GM12878 (cell line): ENCODE measurements around the gene AMN1. TPM values are rescaled to one million over a fixed set of nuclear protein-coding genes. Genes with fewer than 3 reads are reported as not detected.

Experiments
- ATAC-seq: fragments of 200-7000 bp; cut with Tn5 transposase; 3 replicates; pipeline ENCODE4 v1.9.1; 2020; ENCODE audit warnings: mild to moderate bottlenecking, moderate library complexity
- BruUV-seq: library from RNA; stranded (reverse); fragments of 400-500 nt; replicated peaks from 2 replicates; lab custom pipeline; 2021; lab: Mats Ljungman, UMichigan
- CTCF ChIA-PET: fragments of 300-600 bp; sonication (Branson Sonifier 250); formaldehyde crosslinking; extraction: SDS; loops from one replicate; lab custom pipeline; 2021; ENCODE audit warnings: inconsistent platforms; lab: Yijun Ruan, JAX
- POLR2A ChIA-PET: fragments of 350-600 bp; formaldehyde crosslinking; extraction: SDS; loops from one replicate; lab custom pipeline; 2021; ENCODE audit warnings: inconsistent platforms; lab: Charles Lee
- RAD21 ChIA-PET: fragments of 300-600 bp; sonication (Branson Sonifier 250); formaldehyde crosslinking; loops from one replicate; lab custom pipeline; 2023; ENCODE audit warnings: antibody characterized with exemption; ENCODE audit not compliant: unreplicated experiment; lab: Charles Lee
- SMC1A ChIA-PET: fragments of 300-600 bp; sonication (Branson Sonifier 250); formaldehyde crosslinking; loops from one replicate; lab custom pipeline; 2023; ENCODE audit not compliant: unreplicated experiment, uncharacterized antibody; lab: Charles Lee
- DNase-seq: peaks from one replicate; pipeline ENCODE4 v3.0.0-alpha.2; 2011; ENCODE audit warnings: low read depth, low spot score
- FAIRE-seq: peaks from 3 replicates; lab custom pipeline; 2011; peaks lifted over from hg19 to GRCh38; lab: Jason Lieb, UNC
- H2AFZ ChIP-seq: 2 replicates; pipeline ENCODE4 v1.6.0; 2011; ENCODE audit warnings: low read depth, low read length, control low read depth; ENCODE audit not compliant: control insufficient read depth
- H3K27ac ChIP-seq: 2 replicates; pipeline ENCODE4 v1.5.1; 2011; ENCODE audit warnings: control low read depth; ENCODE audit not compliant: control insufficient read depth, insufficient read depth
- H3K27me3 ChIP-seq, 2 experiments: replicated peaks in 1 of 2; 2 replicates each; pipeline versions ENCODE4 v1.6.0 to v1.6.1; 2011; ENCODE audit warnings: low read length in 1 of 2; ENCODE audit not compliant: control insufficient read depth in 2 of 2, insufficient read depth in 2 of 2
- H3K36me3 ChIP-seq, 2 experiments: 2 replicates each; pipeline ENCODE4 v1.5.1; 2011; ENCODE audit warnings: low read length in 1 of 2; ENCODE audit not compliant: control insufficient read depth in 2 of 2, insufficient read depth in 2 of 2
- H3K4me1 ChIP-seq: 2 replicates; pipeline ENCODE4 v1.6.1; 2011; ENCODE audit warnings: mild to moderate bottlenecking, low read length, moderate library complexity, mixed read lengths; ENCODE audit not compliant: control insufficient read depth, insufficient read depth
- H3K4me2 ChIP-seq: 2 replicates; pipeline ENCODE4 v1.6.0; 2011; ENCODE audit warnings: control low read depth; ENCODE audit not compliant: control insufficient read depth, insufficient read depth
- H3K4me3 ChIP-seq: fragments of 200-600 bp; sonication (generic); 2 replicates; pipeline ENCODE4 v1.5.1; 2016
- H3K79me2 ChIP-seq: 2 replicates; pipeline ENCODE4 v1.6.0; 2011; ENCODE audit warnings: low read length; ENCODE audit not compliant: control insufficient read depth, insufficient read depth
- H3K9ac ChIP-seq: 2 replicates; pipeline ENCODE4 v1.8.0; 2011; ENCODE audit warnings: low read length, control low read depth, mixed read lengths; ENCODE audit not compliant: control insufficient read depth, insufficient read depth
- H3K9me3 ChIP-seq: replicated peaks from 3 replicates; pipeline ENCODE4 v1.5.1; 2011; ENCODE audit warnings: mild to moderate bottlenecking, low read length; ENCODE audit not compliant: control insufficient read depth, insufficient read depth
- H4K20me1 ChIP-seq: 2 replicates; pipeline ENCODE4 v1.6.0; 2011; ENCODE audit not compliant: control insufficient read depth, insufficient read depth
- BHLHE40 ChIP-seq, 2 experiments: fragments of 450-650 bp in 1 of 2; IDR thresholded peaks; 2 replicates each; pipeline ENCODE4 v1.6.1; 2011 to 2017; ENCODE audit warnings: low read depth in 2 of 2, borderline replicate concordance in 1 of 2, improper control_type of control experiment in 1 of 2, low read length in 1 of 2, mild to moderate bottlenecking in 1 of 2
- FOXM1 ChIP-seq: IDR thresholded peaks from 2 replicates; pipeline ENCODE4 v1.6.1; 2012; ENCODE audit warnings: low read depth, mild to moderate bottlenecking, inconsistent platforms, low read length, moderate library complexity
- NBN ChIP-seq: fragments of 450-650 bp; IDR thresholded peaks from 2 replicates; pipeline ENCODE4 v1.6.1; 2016
- WGBS: methylation state at CpG from one replicate; pipeline ENCODE4 v1.1.6; 2016; ENCODE audit warnings: low lambda C conversion rate; ENCODE audit not compliant: insufficient replicate concordance, insufficient coverage; ENCODE audit errors: missing lambda C conversion rate; 5-methylcytosine and 5-hydroxymethylcytosine counted together
- in situ Hi-C: fragments of 300-500 bp; cut with MboI; formaldehyde crosslinking; loops from 9 replicates; pipeline ENCODE4 v1.14.3; 2018; ENCODE audit warnings: mixed read lengths
- intact Hi-C: fragments of 100-400 bp; cut with micrococcal nuclease; formaldehyde crosslinking; loops from one replicate; pipeline ENCODE4 v1.14.2; 2022; ENCODE audit not compliant: unreplicated experiment
- polyA plus RNA-seq, 11 experiments: library from polyadenylated mRNA; depleted of rRNA in 4 of 11; unstranded in 6 of 11; stranded (reverse) in 5 of 11; fragments of >200 nt; fragmentation: Nextera tagmentation in 4 of 11; fragmentation: Illumina TruSeq in 1 of 11; extraction: Ambion mirVana in 4 of 11; extraction: Trizol in 1 of 11; gene quantifications; 1 replicate in 1 of 11; 2 replicates in 10 of 11; pipeline versions ENCODE4 v1.2.1 to v1.2.3, GENCODE V29; 2011 to 2016; ENCODE audit warnings: inconsistent platforms in 2 of 11, missing spikeins in 2 of 11, low read depth in 1 of 11
- total RNA-seq, 4 experiments: library from RNA; depleted of rRNA in 3 of 4; stranded (reverse); fragments of >200 nt in 3 of 4; fragmentation: Illumina TruSeq in 1 of 4; extraction: Trizol in 1 of 4; gene quantifications; 2 replicates each; pipeline versions ENCODE4 v1.2.1 to v1.2.3, GENCODE V29; 2013 to 2021
- TF ChIP-seq, protein P1 (sequence below): fragments of 450-650 bp; IDR thresholded peaks from 2 replicates; pipeline ENCODE4 v1.6.1; 2017; ENCODE audit warnings: mild to moderate bottlenecking, moderate library complexity
- TF ChIP-seq, protein P2 (sequence below): fragments of 450-650 bp; IDR thresholded peaks from 2 replicates; pipeline ENCODE4 v1.6.1; 2016; ENCODE audit warnings: mild to moderate bottlenecking
- TF ChIP-seq, protein P3 (sequence below): fragments of 450-650 bp; formaldehyde crosslinking; IDR thresholded peaks from 2 replicates; pipeline ENCODE4 v1.4.0; 2022; ENCODE audit warnings: mild to moderate bottlenecking, moderate library complexity

AMN1 gene
- total and polyA plus RNA-seq, 10 of the 15 experiments (the other 5 are each of a cell fraction or from before 2014, with no cell fraction given): 5.4 to 19.3 (median 9.3) TPM

DNA sequence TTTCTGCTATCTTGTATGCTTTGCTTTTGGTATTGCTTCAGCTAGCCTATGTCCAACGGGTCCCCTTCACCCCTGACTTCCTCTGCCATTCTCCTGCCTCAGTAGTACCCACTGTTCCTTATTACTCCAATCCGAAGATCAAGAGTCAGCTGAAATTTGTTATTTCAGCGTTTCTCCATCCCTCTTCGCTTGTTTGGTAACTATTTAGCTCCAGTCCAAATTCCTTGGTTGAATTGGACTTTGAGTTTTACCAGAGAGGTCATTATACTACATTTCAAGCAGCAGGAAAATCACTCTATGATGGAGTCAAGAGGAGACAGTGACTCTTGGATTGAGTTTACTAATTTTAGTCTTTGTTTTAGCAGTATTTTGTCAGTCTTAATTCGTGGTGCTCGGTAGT is 64.8 kb downstream of the AMN1 start:
- no TSS peak for BruUV-seq
- no peak overlapping the region for H3K4me2 ChIP-seq
- DNase-seq: no peak
- in situ Hi-C loops: loop anchor here (25.0 kb wide), 1 partner anchor 1248 kb away; no protein-coding TSS in a partner anchor
- ChIA-PET CTCF (interaction anchor here (0.6 kb wide), 1 partner anchor 296 kb away, joined by 3 read pairs; no protein-coding TSS in a partner anchor), POLR2A (no interaction called here), RAD21 (no interaction called here), SMC1A (no interaction called here)
- H2AFZ ChIP-seq: no peak overlapping the region
- H3K9ac ChIP-seq: no peak overlapping the region
- H3K4me1 ChIP-seq: peaks cover 5% of the 10 kb centered on the region; the same call in 1 of the 2 replicates
- no peak overlapping the region for H3K4me3 ChIP-seq
- H3K79me2 ChIP-seq: no peaks in the 10 kb centered on the region
- WGBS: 89% methylated on average over 6 of the region's 6 CpGs
- H4K20me1 ChIP-seq: no peaks in the 10 kb centered on the region
- intact Hi-C loops: no loop called here
- no peaks in the 10 kb centered on the region for H3K27me3 ChIP-seq
- no peak for FAIRE-seq
- TF ChIP-seq, protein P1, sequence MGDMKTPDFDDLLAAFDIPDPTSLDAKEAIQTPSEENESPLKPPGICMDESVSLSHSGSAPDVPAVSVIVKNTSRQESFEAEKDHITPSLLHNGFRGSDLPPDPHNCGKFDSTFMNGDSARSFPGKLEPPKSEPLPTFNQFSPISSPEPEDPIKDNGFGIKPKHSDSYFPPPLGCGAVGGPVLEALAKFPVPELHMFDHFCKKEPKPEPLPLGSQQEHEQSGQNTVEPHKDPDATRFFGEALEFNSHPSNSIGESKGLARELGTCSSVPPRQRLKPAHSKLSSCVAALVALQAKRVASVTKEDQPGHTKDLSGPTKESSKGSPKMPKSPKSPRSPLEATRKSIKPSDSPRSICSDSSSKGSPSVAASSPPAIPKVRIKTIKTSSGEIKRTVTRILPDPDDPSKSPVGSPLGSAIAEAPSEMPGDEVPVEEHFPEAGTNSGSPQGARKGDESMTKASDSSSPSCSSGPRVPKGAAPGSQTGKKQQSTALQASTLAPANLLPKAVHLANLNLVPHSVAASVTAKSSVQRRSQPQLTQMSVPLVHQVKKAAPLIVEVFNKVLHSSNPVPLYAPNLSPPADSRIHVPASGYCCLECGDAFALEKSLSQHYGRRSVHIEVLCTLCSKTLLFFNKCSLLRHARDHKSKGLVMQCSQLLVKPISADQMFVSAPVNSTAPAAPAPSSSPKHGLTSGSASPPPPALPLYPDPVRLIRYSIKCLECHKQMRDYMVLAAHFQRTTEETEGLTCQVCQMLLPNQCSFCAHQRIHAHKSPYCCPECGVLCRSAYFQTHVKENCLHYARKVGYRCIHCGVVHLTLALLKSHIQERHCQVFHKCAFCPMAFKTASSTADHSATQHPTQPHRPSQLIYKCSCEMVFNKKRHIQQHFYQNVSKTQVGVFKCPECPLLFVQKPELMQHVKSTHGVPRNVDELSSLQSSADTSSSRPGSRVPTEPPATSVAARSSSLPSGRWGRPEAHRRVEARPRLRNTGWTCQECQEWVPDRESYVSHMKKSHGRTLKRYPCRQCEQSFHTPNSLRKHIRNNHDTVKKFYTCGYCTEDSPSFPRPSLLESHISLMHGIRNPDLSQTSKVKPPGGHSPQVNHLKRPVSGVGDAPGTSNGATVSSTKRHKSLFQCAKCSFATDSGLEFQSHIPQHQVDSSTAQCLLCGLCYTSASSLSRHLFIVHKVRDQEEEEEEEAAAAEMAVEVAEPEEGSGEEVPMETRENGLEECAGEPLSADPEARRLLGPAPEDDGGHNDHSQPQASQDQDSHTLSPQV: no peak
- TF ChIP-seq BHLHE40 (IDR thresholded peaks at IDR 0.05; ENCODE audit: borderline replicate concordance in 1 of 2, low read depth in 2 of 2, low read length in 1 of 2): no peak
- TF ChIP-seq, protein P2, sequence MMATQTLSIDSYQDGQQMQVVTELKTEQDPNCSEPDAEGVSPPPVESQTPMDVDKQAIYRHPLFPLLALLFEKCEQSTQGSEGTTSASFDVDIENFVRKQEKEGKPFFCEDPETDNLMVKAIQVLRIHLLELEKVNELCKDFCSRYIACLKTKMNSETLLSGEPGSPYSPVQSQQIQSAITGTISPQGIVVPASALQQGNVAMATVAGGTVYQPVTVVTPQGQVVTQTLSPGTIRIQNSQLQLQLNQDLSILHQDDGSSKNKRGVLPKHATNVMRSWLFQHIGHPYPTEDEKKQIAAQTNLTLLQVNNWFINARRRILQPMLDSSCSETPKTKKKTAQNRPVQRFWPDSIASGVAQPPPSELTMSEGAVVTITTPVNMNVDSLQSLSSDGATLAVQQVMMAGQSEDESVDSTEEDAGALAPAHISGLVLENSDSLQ: no peak
- TF ChIP-seq FOXM1: no peak
- no peak for TF ChIP-seq NBN
- TF ChIP-seq, protein P3, sequence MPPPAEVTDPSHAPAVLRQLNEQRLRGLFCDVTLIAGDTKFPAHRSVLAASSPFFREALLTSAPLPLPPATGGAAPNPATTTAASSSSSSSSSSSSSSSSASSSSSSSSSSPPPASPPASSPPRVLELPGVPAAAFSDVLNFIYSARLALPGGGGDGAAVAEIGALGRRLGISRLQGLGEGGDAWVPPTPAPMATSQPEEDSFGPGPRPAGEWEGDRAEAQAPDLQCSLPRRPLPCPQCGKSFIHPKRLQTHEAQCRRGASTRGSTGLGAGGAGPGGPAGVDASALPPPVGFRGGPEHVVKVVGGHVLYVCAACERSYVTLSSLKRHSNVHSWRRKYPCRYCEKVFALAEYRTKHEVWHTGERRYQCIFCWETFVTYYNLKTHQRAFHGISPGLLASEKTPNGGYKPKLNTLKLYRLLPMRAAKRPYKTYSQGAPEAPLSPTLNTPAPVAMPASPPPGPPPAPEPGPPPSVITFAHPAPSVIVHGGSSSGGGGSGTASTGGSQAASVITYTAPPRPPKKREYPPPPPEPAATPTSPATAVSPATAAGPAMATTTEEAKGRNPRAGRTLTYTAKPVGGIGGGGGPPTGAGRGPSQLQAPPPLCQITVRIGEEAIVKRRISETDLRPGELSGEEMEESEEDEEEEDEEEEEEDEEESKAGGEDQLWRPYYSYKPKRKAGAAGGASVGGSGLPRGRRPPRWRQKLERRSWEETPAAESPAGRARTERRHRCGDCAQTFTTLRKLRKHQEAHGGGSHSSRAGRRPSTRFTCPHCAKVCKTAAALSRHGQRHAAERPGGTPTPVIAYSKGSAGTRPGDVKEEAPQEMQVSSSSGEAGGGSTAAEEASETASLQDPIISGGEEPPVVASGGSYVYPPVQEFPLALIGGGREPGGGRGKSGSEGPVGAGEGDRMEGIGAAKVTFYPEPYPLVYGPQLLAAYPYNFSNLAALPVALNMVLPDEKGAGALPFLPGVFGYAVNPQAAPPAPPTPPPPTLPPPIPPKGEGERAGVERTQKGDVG (CRISPR knock-in tag): no peak
- H3K9me3 ChIP-seq: peaks cover 5% of the 10 kb centered on the region
- H3K36me3 ChIP-seq: no peaks in the 10 kb centered on the region
- H3K27ac ChIP-seq: no peak overlapping the region
- ATAC-seq: no peak
